CD4-positive, alpha-beta T cell treated with Interleukin-1 beta for 1 hour (primary cell): ENCODE results near the gene FNDC3B.

Experiments
- DNase-seq, 2 donors: peaks; one replicate each; pipeline ENCODE4 v3.0.0-alpha.2; 2020 to 2022

FNDC3B gene

DNA sequence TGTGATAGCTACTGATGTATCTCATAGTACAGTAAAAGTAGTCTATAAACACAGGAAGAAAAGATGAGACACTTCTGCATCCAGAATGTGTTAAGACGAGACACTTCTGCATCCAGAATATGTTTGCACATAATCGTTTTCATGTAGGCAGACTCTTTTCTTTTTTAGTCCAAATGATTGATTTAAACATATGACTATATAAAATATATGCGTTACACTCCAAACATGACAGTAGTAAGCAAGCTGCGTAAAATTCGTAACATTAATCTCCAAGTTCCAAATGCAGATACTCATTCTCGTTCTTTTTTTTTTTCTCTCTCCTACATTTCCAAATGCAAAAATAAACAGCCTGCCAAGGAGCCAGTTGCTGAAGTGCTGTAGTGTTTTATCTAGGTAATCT lies 82.6 kb downstream of the FNDC3B start:
- no peak for DNase-seq

DNA sequence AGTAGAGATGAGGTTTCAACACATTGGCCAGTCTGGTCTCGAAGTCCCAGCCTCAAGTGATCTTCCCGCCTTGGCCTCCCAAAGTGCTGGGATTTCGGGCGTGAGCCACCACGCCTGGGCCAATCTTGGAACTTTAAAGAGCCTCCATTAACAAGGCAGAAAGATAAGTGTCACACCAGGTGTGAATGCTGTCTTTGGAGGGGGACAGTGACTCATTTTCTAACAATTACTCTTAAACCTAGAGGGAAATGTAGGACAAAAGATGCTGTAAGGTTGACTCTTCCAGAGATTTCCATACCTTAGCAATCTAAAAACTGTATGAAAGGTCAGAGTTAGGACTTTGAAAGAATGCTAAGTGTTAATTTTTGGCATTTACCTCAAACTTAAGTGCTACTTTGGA lies 84.9 kb downstream of the FNDC3B start:
- DNase-seq: no peak

DNA sequence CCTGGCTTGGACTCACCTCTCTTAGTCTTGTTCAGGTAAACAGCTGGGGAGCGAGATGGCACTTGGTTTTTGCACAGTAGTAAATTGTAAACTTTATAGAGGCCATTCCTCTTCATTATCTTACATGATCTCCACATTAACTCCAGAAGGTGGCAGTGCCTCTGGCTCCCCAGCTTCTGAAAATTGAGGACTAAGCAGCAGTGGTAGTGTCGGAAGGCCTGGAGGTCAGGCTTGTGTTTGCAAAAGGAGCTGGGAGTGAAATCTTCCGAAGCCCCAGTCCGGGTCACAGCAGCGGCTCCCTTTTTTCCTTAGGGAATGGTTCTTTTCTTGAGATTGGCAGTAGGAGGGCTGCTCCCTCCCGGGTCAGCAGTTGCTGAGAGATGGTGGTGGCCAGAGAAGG lies 85.7 kb downstream of the FNDC3B start:
- DNase-seq: no peak

DNA sequence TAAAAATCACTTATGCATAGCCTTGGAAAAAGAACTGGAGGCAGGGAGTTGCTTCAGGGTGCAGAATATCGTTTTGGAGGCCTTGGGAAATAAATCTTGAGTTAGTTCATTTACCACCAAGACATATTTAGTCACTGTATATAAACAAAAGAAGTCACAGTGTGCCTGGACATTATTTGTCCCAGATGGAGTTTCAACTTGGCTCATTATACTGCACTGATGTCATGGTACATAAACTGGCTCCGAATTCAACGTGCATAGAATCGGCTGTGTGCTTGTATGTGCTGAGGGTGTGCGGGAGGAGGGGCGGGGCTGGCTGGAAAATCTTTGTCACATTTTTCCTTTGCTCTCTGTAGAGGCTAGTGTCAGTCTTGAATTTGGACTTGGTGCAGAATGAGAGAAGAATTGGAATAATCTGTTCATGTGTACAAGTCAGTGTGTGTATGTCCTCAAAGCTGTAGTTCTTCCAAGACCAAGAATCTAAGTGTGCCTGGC lies 86.6 kb downstream of the FNDC3B start:
- no peak for DNase-seq

DNA sequence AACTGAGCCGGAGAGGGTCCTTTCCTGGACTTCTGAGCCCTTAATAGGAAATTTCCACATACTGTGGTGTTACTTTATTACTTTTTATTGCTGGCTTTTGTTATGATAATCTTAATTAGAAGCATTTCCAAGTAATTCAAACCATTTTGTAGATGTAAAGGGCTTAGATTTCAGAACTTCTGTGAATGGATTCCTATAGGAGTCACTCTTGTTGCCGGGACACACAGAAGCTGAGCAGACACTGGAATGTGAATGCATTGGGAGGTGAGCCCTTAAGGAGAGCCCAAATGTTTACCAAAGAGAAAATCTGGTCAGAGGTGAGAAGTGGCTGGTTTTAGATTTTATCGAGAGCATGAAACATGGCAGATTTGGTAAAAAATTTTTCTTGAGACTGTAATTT lies 87.4 kb downstream of the FNDC3B start:
- DNase-seq: no peak

DNA sequence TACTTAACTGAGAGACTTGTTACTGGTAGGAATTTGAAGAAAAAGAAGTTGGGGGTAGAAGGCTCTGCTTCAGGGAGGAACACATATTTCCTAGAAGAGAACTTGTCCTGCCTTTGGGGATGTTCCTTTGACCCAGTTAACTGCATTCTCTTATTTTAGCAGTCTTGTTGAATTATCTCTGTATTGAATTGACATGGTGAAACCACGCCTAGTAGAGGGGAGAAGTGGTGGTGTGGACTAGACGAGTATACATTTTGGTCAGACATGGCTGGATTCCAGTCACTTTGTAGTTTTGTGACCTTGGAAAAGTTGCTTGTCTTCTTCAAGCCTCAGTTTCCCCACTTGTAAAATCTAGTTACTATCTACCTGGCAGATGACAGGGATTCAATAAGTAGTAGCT lies 87.8 kb downstream of the FNDC3B start:
- DNase-seq: no peak

GRCh38 chr3:172127929-172128580 lies 88.7 kb downstream of the FNDC3B start:
- no peak for DNase-seq

GRCh38 chr3:172128858-172129257 lies 89.5 kb downstream of the FNDC3B start:
- no peak for DNase-seq

DNA sequence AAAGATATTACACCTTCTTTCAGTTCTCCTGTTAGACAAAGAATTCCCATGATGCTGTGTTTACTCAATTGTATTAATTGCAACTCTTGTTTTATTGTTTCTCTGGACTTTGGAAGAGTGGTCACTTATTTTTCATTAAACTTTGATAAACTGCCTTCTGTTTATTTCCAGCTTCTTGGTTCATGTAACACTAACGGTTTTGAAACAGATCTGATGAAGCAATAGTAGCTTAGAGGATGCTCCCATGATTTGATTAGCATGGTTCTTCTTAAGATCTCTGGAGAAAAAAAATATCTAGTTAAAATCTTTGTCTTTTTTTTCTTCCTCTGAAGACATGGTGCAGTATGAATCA lies 90.1 kb downstream of the FNDC3B start:
- no peak for DNase-seq

DNA sequence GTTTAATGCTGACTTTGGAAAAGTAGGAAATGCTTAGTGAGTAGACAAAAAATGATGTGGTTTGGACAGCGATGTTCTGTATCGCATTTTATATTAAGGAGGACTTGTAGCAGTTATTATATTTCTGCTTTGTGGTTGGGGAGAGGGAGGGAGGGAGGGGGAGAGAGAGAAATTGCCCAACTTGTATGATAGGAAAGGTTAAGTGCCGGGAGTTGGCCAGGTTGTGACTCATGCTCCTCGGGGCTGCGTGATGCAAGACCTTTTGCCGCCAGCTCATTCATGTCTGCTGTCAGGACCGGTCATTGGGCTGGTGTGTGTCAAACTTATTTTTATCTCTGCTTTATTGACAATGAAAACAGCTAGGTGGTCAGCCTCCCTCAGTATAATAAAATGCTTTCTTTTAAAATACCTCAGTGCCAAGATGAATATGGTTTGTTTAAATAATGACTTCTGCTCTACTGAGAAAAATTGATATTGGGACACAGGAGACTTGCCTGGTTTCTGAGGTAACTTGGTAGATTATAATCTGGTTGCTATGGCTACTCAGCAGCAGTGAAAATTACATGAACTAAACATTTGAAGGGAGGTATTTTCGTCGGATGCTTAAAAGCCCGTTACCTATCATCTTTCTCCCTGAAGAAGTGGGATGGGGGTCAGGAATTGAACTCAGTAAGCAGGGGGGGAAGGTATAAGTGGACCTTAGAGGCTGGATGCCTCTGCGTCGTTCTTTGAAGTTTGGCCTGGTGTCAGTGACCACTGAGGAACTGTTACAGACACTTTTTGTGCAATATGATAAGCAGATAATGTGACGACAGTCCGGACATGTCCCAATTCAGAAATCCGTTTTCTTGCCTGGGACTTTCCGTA lies 90.7 kb downstream of the FNDC3B start:
- DNase-seq: peak; percentile 65 to 87

- no peak for DNase-seq
These were observed 91.3 kb downstream of the FNDC3B start for GRCh38 chr3:172130717-172131050.

DNA sequence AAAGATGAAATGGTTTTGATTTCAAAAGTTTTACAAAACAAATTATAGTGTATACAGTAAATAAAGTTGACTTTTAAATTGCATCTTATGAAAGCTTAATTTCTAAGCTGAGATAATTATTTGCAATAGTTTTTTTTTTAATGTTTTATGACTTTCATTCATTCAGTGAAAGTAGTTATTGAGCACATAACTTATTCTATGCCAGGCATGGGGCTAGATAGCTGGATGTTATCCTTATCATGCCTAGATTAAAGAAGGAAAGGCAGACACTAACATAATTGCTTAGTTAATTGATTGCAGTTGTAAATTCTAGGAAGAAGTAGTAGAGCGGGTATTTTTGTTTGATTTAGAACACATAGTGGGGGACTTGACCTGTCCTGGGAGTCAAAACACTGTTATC lies 92.4 kb downstream of the FNDC3B start:
- no peak for DNase-seq

DNA sequence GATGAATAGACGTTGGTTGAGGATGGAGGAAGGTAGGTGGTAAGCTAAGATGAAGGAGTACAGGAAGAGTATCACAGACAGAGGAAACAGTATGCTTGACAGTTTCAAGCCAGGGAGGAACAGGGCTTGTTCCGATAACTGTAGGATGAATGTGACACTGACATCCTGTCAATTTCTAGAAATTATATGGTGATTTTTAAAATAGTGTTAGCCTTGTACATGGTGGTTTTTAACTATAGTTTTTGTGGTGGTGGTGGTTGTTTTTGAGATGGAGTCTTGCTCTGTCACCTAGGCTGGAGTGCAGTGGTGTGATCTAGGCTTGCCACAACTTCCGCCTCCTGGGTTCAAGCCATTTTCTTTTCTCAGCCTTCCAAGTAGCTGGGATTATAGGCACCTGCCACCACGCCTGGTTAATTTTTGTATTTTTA lies 92.8 kb downstream of the FNDC3B start:
- DNase-seq: peak in 1 of 2 donors; percentile 49

- DNase-seq: no peak
These were observed 93.4 kb downstream of the FNDC3B start for GRCh38 chr3:172132721-172133311.

GRCh38 chr3:172133838-172134237 lies 94.5 kb downstream of the FNDC3B start:
- no peak for DNase-seq

DNA sequence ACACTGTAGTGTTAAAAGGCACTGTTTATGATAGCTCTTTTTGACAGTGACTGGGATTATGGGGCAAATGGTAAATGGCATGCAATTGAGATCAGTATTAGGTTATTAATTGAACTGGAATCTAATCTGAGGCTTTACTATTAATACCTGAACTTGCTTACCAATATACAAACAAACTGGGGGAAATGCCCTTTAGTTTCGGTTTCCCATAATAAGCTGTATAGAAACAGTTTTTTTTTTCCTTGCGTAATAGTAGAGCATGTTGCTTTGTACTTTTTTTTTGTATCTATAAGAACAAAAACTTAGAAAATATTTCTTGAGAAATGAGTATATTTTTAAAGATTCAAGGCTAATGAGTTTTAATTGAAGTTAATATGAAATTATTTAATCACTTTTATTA lies 95.0 kb downstream of the FNDC3B start:
- DNase-seq: peak in 1 of 2 donors; percentile 48

GRCh38 chr3:172135185-172135584 lies 95.8 kb downstream of the FNDC3B start:
- no peak for DNase-seq

DNA sequence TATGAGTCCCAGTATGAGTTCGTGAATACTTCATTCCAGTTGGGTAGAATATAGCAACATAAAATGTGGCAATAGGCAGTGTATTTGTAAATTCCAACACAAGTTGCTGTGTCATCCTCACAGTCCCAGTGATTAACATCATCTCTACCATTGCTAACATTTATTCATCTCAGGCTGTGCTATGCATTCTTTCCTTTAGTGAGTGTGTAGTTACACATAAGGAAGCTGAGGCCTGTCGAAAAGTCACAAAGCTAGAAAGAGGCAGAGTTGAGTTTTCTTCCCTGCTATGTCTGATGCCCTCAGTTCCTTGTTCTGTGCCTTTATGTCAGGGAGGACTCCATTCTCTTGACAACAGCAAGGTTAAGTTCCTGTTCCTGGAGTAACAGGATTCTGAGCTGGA lies 96.4 kb downstream of the FNDC3B start:
- no peak for DNase-seq

GRCh38 chr3:172136330-172136729 lies 97.0 kb downstream of the FNDC3B start:
- DNase-seq: no peak

DNA sequence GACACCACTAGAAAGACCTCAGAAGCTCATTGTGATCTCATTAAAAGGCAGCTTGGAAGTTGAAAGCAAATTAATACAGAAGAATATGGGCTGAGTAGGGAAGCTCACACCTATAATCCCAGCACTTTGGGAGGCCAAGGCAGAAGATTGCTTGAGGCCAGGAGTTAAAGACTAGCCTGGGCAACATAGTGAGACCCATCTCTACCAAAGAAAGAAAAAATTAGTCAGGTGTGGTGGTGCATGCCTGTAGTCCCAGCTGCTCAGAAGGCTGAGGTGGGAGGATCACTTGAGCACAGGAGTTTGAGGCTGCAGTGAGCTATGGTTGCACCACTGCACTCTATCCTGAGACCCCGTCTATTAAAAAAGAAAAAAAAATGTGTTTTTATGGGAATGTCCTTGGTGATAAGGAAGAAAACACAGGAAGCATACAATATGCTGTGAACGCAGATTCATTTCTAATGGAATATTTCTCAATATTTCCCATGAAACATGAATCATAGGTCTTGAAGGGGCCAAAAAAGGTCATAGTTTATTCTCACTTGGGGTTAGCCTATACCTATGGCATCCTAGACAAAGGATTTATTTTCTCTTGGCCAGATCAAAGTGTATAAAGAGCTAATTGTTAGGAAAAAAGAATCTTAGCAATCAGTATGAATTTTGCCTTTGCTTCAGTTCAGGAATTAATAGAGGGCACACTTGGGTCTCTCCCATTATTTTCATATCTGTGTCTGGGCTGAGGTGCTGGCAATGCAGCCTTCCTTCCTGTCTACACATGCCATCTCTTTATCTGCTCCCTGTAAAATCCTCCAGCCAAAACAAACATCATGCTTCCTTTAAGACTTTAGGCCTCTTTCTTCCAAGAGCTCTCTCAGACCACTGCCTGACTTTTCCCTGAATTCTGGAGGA lies 98.2 kb downstream of the FNDC3B start:
- DNase-seq: no peak

- no peak for DNase-seq
These were observed 98.8 kb downstream of the FNDC3B start for GRCh38 chr3:172138193-172138537.

DNA sequence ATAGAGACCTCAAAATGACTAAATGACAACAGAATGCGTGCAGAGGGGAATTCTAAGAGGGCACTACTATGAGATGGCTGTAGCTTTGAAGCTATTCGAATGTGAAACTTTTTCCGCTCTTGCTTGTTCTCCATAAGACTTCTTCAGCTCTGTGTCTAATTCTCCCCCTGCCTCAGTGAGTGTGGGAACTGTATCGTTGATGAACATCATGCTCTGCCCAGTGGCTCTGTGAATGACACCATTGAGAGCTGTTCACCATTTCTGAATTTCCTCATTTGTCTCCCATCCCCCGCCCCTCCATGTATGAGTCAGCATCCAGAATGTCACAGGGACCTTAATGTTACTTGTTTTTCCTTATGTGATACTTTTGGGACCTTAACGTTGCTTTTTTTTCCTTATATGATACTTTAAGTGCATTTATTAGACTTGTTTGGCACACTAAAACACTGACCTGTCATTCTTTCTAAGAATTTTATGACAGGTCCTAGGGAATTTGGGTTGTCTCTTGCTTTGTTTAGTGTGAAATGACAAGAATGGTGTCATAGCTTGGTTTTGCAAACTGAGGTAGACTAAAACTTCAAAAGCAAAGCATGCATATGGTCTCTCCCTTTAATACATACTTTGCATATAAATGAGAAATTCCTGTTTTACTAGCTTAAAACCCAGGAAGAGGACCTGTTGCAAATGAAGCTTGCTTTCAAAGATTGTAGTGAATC lies 99.6 kb downstream of the FNDC3B start:
- peak; percentile 16 to 50 for DNase-seq
